Endodermal cell (in vitro differentiated cells): ENCODE results near the gene ZMYND8. TPM values are rescaled to one million over a fixed set of nuclear protein-coding genes. Genes with fewer than 3 reads are reported as not detected.

Experiments used
- DNase-seq: peaks from one replicate; pipeline ENCODE4 v3.0.0-alpha.2; 2017
- H3K27ac ChIP-seq: 2 replicates; pipeline ENCODE4 v1.5.1; 2013; ENCODE audit warnings: mild to moderate bottlenecking, low read depth, low read length, moderate library complexity
- H3K27me3 ChIP-seq: 2 replicates; pipeline ENCODE4 v1.6.1; 2013; ENCODE audit warnings: mild to moderate bottlenecking, low read length, moderate library complexity; ENCODE audit not compliant: insufficient read depth, control insufficient read depth, poor library complexity, severe bottlenecking
- H3K36me3 ChIP-seq: 2 replicates; pipeline ENCODE4 v1.7.0; 2013; ENCODE audit warnings: mild to moderate bottlenecking, low read length, moderate library complexity; ENCODE audit not compliant: control insufficient read depth, insufficient read depth
- H3K4me1 ChIP-seq: one replicate; pipeline ENCODE4 v1.7.0; 2013; ENCODE audit warnings: low read length; ENCODE audit not compliant: control insufficient read depth, insufficient read depth
- H3K4me3 ChIP-seq: 2 replicates; pipeline ENCODE4 v1.5.1; 2013; ENCODE audit warnings: mild to moderate bottlenecking, low read length, moderate library complexity
- H3K9ac ChIP-seq: 2 replicates; pipeline ENCODE4 v1.6.1; 2013; ENCODE audit warnings: mild to moderate bottlenecking, low read length, moderate library complexity; ENCODE audit not compliant: poor library complexity, severe bottlenecking; ENCODE audit errors: extremely low read depth
- H3K9me3 ChIP-seq: 2 replicates; pipeline ENCODE4 v1.6.1; 2013; ENCODE audit warnings: mild to moderate bottlenecking, low read length, moderate library complexity; ENCODE audit not compliant: control insufficient read depth
- H3K27ac Mint-ChIP-seq: 2 replicates; pipeline ENCODE4 v1.8.0; 2020; ENCODE audit warnings: mixed read lengths
- H3K27me3 Mint-ChIP-seq: 2 replicates; pipeline ENCODE4 v1.8.0; 2021; ENCODE audit warnings: mild to moderate bottlenecking, mixed read lengths; ENCODE audit not compliant: insufficient read depth
- H3K36me3 Mint-ChIP-seq: 2 replicates; pipeline ENCODE4 v1.8.0; 2020; ENCODE audit warnings: low read depth, mixed read lengths
- H3K4me1 Mint-ChIP-seq: 2 replicates; pipeline ENCODE4 v1.8.0; 2020; ENCODE audit warnings: mixed read lengths
- H3K4me3 Mint-ChIP-seq: 2 replicates; pipeline ENCODE4 v1.8.0; 2020; ENCODE audit warnings: mild to moderate bottlenecking, moderate library complexity, mixed read lengths
- H3K9me3 Mint-ChIP-seq: 2 replicates; pipeline ENCODE4 v1.8.0; 2020; ENCODE audit warnings: mild to moderate bottlenecking, mixed read lengths
- CTCF ChIP-seq: fragments of 200-600 bp; sonication (generic); conservative IDR thresholded peaks from 2 replicates; pipeline ENCODE4 v1.5.0; 2021; ENCODE audit warnings: antibody characterized with exemption, mild to moderate bottlenecking
- WGBS, 2 experiments: methylation state at CpG; one replicate each; pipeline versions ENCODE4 v1.1.5 to v1.1.7; 2013; ENCODE audit warnings: missing lambda C conversion rate in 2 of 2, mixed read lengths in 1 of 2; ENCODE audit not compliant: insufficient coverage in 1 of 2, insufficient read length in 1 of 2; 5-methylcytosine and 5-hydroxymethylcytosine counted together
- total RNA-seq, 2 donors: library from RNA; stranded (reverse); fragmentation: NEBNext Ultra II Directional in 1 of 2; extraction: Animal tissue kit (Norgen Biotek cat#: 25700) in 1 of 2; gene quantifications; 2 replicates in 1 of 2; 3 replicates in 1 of 2; pipeline ENCODE4 v1.2.1, GENCODE V29; 2021

Gene ZMYND8
- total RNA-seq, 2 donors from 2014 or later = 85.0 to 99.9 TPM

DNA sequence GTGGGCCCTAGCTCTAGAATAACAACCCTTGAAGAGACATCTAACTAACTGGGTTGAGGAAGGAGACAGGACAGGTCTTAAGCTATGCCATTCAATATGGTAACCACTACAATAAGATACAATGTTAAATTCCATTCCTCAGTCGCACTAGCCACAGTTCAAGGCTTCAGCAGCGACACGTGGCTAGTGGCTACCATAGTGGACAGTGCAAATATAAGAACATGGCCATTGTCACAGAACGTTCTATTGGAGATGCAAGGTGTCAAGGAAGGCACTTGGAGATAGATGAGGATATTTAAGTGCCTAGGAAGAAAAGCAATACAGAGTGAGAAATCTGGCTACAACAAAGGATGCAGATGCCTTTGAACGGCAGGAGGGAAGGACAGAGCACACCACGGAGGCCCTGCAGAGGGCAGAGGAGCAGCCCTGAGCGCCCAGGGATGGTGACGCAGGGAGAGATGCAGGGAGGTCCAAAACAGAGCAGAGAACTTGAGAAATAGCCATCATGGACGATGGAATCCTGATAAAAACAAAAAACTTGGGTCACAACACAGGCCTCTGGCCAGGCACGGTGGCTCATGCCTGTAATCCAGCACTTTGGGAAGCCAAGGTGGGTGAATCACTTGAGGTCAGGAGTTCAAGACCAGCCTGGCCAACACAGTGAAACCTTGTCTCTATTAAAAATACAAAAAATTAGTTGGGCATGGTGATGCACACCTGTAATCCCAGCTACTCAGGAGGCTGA is 140.7 kb downstream of the ZMYND8 start:
- peaks cover 87% of the 10 kb centered on the region for H3K36me3 ChIP-seq
- H3K27ac Mint-ChIP-seq = no peak overlapping the region
- TF ChIP-seq CTCF = no peak

DNA sequence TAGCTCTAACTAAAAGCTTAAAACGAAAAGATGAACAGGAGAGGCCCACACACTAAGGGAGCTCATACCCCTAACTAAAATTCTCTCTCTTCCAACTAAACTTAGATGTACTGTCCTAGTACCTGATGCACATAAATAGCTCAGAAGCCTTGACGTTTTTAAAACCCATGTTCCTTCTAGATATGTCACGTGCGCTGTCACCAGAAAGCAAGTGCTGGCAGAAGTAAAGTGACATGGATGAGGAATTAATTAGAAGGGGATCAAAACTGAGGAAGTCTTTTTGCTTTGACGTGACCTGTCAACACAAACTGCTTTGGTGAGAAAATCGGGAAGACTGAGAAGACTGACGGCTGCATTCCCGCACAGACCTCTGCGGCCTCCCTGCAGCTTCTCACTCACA is 142.5 kb downstream of the ZMYND8 start:
- no peaks in the 10 kb centered on the region for H3K9me3 Mint-ChIP-seq
- H3K4me3 Mint-ChIP-seq = no peak overlapping the region
- WGBS, 2 experiments = 93% methylated on average over 9 of the region's 9 CpGs
- H3K27ac Mint-ChIP-seq = no peak overlapping the region
- peaks cover 41% of the 10 kb centered on the region for H3K36me3 Mint-ChIP-seq
- Histone ChIP-seq H3K36me3 (peaks cover 86% of the 10 kb centered on the region), H3K9me3 (no peaks in the 10 kb centered on the region), H3K4me3 (no peak overlapping the region), H3K4me1 (no peaks in the 10 kb centered on the region), H3K27ac (no peak overlapping the region), H3K9ac (no peak overlapping the region), H3K27me3 (no peaks in the 10 kb centered on the region)
- no peak for DNase-seq
- TF ChIP-seq CTCF = no peak
- peaks cover 1% of the 10 kb centered on the region for H3K4me1 Mint-ChIP-seq
- H3K27me3 Mint-ChIP-seq = no peaks in the 10 kb centered on the region

More for the DNA sequence above, 140.7 kb downstream of the ZMYND8 start:
- Histone ChIP-seq H3K27me3 (no peaks in the 10 kb centered on the region), H3K9me3 (no peaks in the 10 kb centered on the region), H3K4me3 (no peak overlapping the region), H3K9ac (no peak overlapping the region), H3K27ac (no peak overlapping the region), H3K4me1 (no peaks in the 10 kb centered on the region)
- 95 to 96% methylated on average over 10 of the region's 10 CpGs for WGBS, 2 experiments
- DNase-seq = no peak
- H3K4me1 Mint-ChIP-seq = peaks cover 1% of the 10 kb centered on the region
- H3K9me3 Mint-ChIP-seq = no peaks in the 10 kb centered on the region
- H3K27me3 Mint-ChIP-seq = no peaks in the 10 kb centered on the region
- H3K36me3 Mint-ChIP-seq = peaks cover 45% of the 10 kb centered on the region
- H3K4me3 Mint-ChIP-seq = no peak overlapping the region

DNA sequence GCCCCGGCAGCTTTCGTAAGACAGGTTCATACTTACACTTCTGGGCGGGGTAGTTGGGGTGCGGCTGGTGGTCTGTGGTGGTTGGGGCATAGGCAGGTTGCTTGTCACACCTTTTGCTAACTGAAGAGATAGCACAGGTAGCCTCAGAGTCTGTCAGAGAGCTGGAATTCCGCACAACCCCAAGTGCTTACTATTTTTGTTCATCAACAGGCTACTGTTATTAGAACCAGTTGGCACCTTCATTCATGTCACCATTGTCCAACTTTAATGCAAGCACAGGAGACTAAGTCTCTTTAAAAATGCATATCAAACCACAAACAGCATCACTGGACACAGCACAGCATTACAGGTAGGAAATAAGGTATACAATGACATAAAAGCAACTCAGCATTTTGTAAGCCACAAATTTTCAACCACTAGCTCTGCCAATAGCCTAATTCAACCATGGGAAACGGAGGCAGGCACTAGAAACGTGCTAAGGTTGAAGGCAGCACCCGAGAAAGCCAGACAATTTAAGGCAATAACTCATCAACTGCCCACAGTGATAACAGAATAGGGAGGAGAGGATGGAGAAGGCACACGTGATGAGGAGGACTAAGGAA is 143.8 kb downstream of the ZMYND8 start:
- WGBS, 2 experiments = 93 to 94% methylated on average over 7 to 9 of the region's 9 CpGs
- no peak overlapping the region for H3K9ac ChIP-seq
- H3K4me3 ChIP-seq = no peak overlapping the region
- H3K27me3 Mint-ChIP-seq = no peaks in the 10 kb centered on the region
- H3K9me3 ChIP-seq = no peaks in the 10 kb centered on the region
- no peak overlapping the region for H3K27ac ChIP-seq
- no peak for TF ChIP-seq CTCF
- no peaks in the 10 kb centered on the region for H3K4me1 ChIP-seq
- peaks cover 86% of the 10 kb centered on the region for H3K36me3 ChIP-seq
- no peak overlapping the region for H3K27ac Mint-ChIP-seq
- no peak overlapping the region for H3K4me3 Mint-ChIP-seq
- H3K27me3 ChIP-seq = no peaks in the 10 kb centered on the region
- DNase-seq = no peak
- peaks cover 41% of the 10 kb centered on the region for H3K36me3 Mint-ChIP-seq
- H3K9me3 Mint-ChIP-seq = no peaks in the 10 kb centered on the region
- H3K4me1 Mint-ChIP-seq = no peaks in the 10 kb centered on the region
